Activated T-helper 2 cell treated with anti-CD3 and anti-CD28 coated beads, Interferon-gamma antibody, Interleukin-2, Interleukin-4, amounts not matched to agents 10 μg/mL and 5 μg/mL and 100 μg/mL, durations not matched to agents 14 hours and 24 hours and 36 hours (primary cell): ENCODE measurements around the gene TEX53. TPM values are rescaled to one million over a fixed set of nuclear protein-coding genes. Genes with fewer than 3 reads are reported as not detected.
A peak's percentile ranks its signal among the peaks of the same experiment; 100 is the strongest.

Experiments used
- DNase-seq: peaks from one replicate; pipeline ENCODE4 v3.0.0; 2021; ENCODE audit warnings: low spot score
- H3K27ac Mint-ChIP-seq: one replicate; pipeline ENCODE4 v1.8.0; 2021; ENCODE audit warnings: mixed read lengths
- H3K27me3 Mint-ChIP-seq: one replicate; pipeline ENCODE4 v1.8.0; 2021; ENCODE audit warnings: low read depth, mixed read lengths
- H3K36me3 Mint-ChIP-seq: one replicate; pipeline ENCODE4 v1.8.0; 2021; ENCODE audit warnings: low read depth, mixed read lengths
- H3K4me1 Mint-ChIP-seq: one replicate; pipeline ENCODE4 v1.8.0; 2021; ENCODE audit warnings: low read depth, mixed read lengths
- H3K4me3 Mint-ChIP-seq: one replicate; pipeline ENCODE4 v1.8.0; 2021; ENCODE audit warnings: low read depth, mild to moderate bottlenecking, moderate library complexity, mixed read lengths
- H3K9me3 Mint-ChIP-seq: one replicate; pipeline ENCODE4 v1.8.0; 2021; ENCODE audit warnings: mixed read lengths
- intact Hi-C: fragments of 100-400 bp; cut with micrococcal nuclease; formaldehyde crosslinking; loops from one replicate; pipeline ENCODE4 v1.15.1; 2023
- total RNA-seq: library from RNA; stranded (reverse); gene quantifications from 2 replicates; pipeline ENCODE4 v1.2.3, GENCODE V29; 2022

Gene TEX53
- total RNA-seq, 1 donor from 2014 or later, result not detected

GRCh38 chr9:114676901-114677300, 19.3 kb upstream of the TEX53 start:
- H3K27ac Mint-ChIP-seq, result no peak overlapping the region
- H3K36me3 Mint-ChIP-seq, result no peaks in the 10 kb centered on the region
- intact Hi-C loops, result no loop called here
- no peak overlapping the region for H3K4me3 Mint-ChIP-seq
- H3K4me1 Mint-ChIP-seq, result peaks cover 52% of the 10 kb centered on the region
- no peaks in the 10 kb centered on the region for H3K9me3 Mint-ChIP-seq
- no peak for DNase-seq
- H3K27me3 Mint-ChIP-seq, result peaks cover 7% of the 10 kb centered on the region

GRCh38 chr9:114674798-114675540, 17.4 kb upstream of the TEX53 start:
- Mint-ChIP-seq H3K27ac (no peak overlapping the region), H3K4me3 (no peak overlapping the region), H3K9me3 (no peaks in the 10 kb centered on the region), H3K4me1 (peaks cover 38% of the 10 kb centered on the region), H3K36me3 (no peaks in the 10 kb centered on the region), H3K27me3 (peaks cover 12% of the 10 kb centered on the region)
- intact Hi-C loops, result no loop called here
- no peak for DNase-seq

GRCh38 chr9:114674076-114674797, 16.6 kb upstream of the TEX53 start:
- Mint-ChIP-seq H3K9me3 (no peaks in the 10 kb centered on the region), H3K4me1 (peaks cover 36% of the 10 kb centered on the region), H3K27ac (no peak overlapping the region), H3K27me3 (peaks cover 12% of the 10 kb centered on the region), H3K4me3 (no peak overlapping the region), H3K36me3 (no peaks in the 10 kb centered on the region)
- intact Hi-C loops, result no loop called here
- DNase-seq, result no peak

- Mint-ChIP-seq H3K4me3 (no peak overlapping the region), H3K9me3 (no peaks in the 10 kb centered on the region), H3K4me1 (peaks cover 21% of the 10 kb centered on the region), H3K27me3 (peaks cover 9% of the 10 kb centered on the region), H3K27ac (no peak overlapping the region), H3K36me3 (no peaks in the 10 kb centered on the region)
- DNase-seq, result no peak
- intact Hi-C loops, result no loop called here
Measured at GRCh38 chr9:114671605-114672004, 14.0 kb upstream of the TEX53 start.

GRCh38 chr9:114669961-114670360, 12.4 kb upstream of the TEX53 start:
- H3K9me3 Mint-ChIP-seq, result no peaks in the 10 kb centered on the region
- no peak overlapping the region for H3K4me3 Mint-ChIP-seq
- H3K36me3 Mint-ChIP-seq, result no peaks in the 10 kb centered on the region
- intact Hi-C loops, result no loop called here
- peaks cover 10% of the 10 kb centered on the region for H3K27me3 Mint-ChIP-seq
- H3K27ac Mint-ChIP-seq, result no peak overlapping the region
- no peak for DNase-seq
- H3K4me1 Mint-ChIP-seq, result peaks cover 15% of the 10 kb centered on the region

GRCh38 chr9:114668146-114668545, 10.5 kb upstream of the TEX53 start:
- Mint-ChIP-seq H3K27ac (no peak overlapping the region), H3K9me3 (no peaks in the 10 kb centered on the region), H3K4me1 (peaks cover 10% of the 10 kb centered on the region), H3K27me3 (peaks cover 19% of the 10 kb centered on the region), H3K36me3 (no peaks in the 10 kb centered on the region), H3K4me3 (no peak overlapping the region)
- no peak for DNase-seq
- intact Hi-C loops, result no loop called here

- Mint-ChIP-seq H3K27me3 (peaks cover 22% of the 10 kb centered on the region), H3K36me3 (no peaks in the 10 kb centered on the region), H3K4me3 (no peak overlapping the region), H3K4me1 (peaks cover 10% of the 10 kb centered on the region), H3K9me3 (no peaks in the 10 kb centered on the region), H3K27ac (no peak overlapping the region)
- intact Hi-C loops, result no loop called here
- no peak for DNase-seq
Measured at GRCh38 chr9:114666851-114667250, 9.2 kb upstream of the TEX53 start.

- Mint-ChIP-seq H3K4me1 (peaks cover 10% of the 10 kb centered on the region), H3K4me3 (no peak overlapping the region), H3K27me3 (peaks cover 22% of the 10 kb centered on the region), H3K36me3 (no peaks in the 10 kb centered on the region), H3K27ac (no peak overlapping the region), H3K9me3 (no peaks in the 10 kb centered on the region)
- DNase-seq, result no peak
- intact Hi-C loops, result no loop called here
Measured at GRCh38 chr9:114666401-114666800, 8.8 kb upstream of the TEX53 start.

- peaks cover 10% of the 10 kb centered on the region for H3K4me1 Mint-ChIP-seq
- peaks cover 17% of the 10 kb centered on the region for H3K27me3 Mint-ChIP-seq
- no peaks in the 10 kb centered on the region for H3K36me3 Mint-ChIP-seq
- DNase-seq, result no peak
- no peak overlapping the region for H3K27ac Mint-ChIP-seq
- no peak overlapping the region for H3K4me3 Mint-ChIP-seq
- no peaks in the 10 kb centered on the region for H3K9me3 Mint-ChIP-seq
- intact Hi-C loops, result no loop called here
Measured at GRCh38 chr9:114664181-114664580, 6.6 kb upstream of the TEX53 start.

- peaks cover 10% of the 10 kb centered on the region for H3K4me1 Mint-ChIP-seq
- intact Hi-C loops, result loop anchor here (1.0 to 2.0 kb wide), 3 partner anchors 18 to 862 kb away; no protein-coding TSS in a partner anchor
- H3K9me3 Mint-ChIP-seq, result no peaks in the 10 kb centered on the region
- no peak overlapping the region for H3K27ac Mint-ChIP-seq
- no peaks in the 10 kb centered on the region for H3K36me3 Mint-ChIP-seq
- H3K4me3 Mint-ChIP-seq, result no peak overlapping the region
- H3K27me3 Mint-ChIP-seq, result peaks cover 15% of the 10 kb centered on the region
- peak; percentile 55 for DNase-seq
Measured at GRCh38 chr9:114662081-114662989, 4.7 kb upstream of the TEX53 start.

GRCh38 chr9:114656301-114656700, 1.3 kb downstream of the TEX53 start:
- H3K27me3 Mint-ChIP-seq, result no peaks in the 10 kb centered on the region
- intact Hi-C loops, result no loop called here
- H3K4me3 Mint-ChIP-seq, result no peak overlapping the region
- H3K4me1 Mint-ChIP-seq, result peaks cover 19% of the 10 kb centered on the region
- no peak for DNase-seq
- H3K9me3 Mint-ChIP-seq, result no peaks in the 10 kb centered on the region
- H3K27ac Mint-ChIP-seq, result no peak overlapping the region
- H3K36me3 Mint-ChIP-seq, result no peaks in the 10 kb centered on the region

- no peaks in the 10 kb centered on the region for H3K9me3 Mint-ChIP-seq
- peaks cover 19% of the 10 kb centered on the region for H3K4me1 Mint-ChIP-seq
- no peak overlapping the region for H3K4me3 Mint-ChIP-seq
- no peak for DNase-seq
- intact Hi-C loops, result no loop called here
- no peak overlapping the region for H3K27ac Mint-ChIP-seq
- no peaks in the 10 kb centered on the region for H3K36me3 Mint-ChIP-seq
- no peaks in the 10 kb centered on the region for H3K27me3 Mint-ChIP-seq
Measured at GRCh38 chr9:114655689-114656088, 1.9 kb downstream of the TEX53 start.
